ENCODE data around the gene SRCIN1. TPM values are rescaled to one million over a fixed set of nuclear protein-coding genes. Genes with fewer than 3 reads are reported as not detected.
"Not testable (repeated sequence)": the region's sequence is repeated elsewhere in the genome, so short reads cannot be mapped to it uniquely, and the experiment has no call there.

Gene SRCIN1
- total RNA-seq, 1 donor from 2014 or later, result 8.3 TPM

GRCh38 chr17:38484242-38485145, 121.3 kb downstream of the SRCIN1 start:
- H3K9me3 Mint-ChIP-seq; DNase-seq (ENCODE audit: extremely low spot score, unreplicated experiment); H3K27me3 Mint-ChIP-seq: not testable (repeated sequence)
- H3K27ac Mint-ChIP-seq, result peak overlapping the region; percentile 82
- peak overlapping the region; percentile 27 for H3K4me3 Mint-ChIP-seq
- TF ChIP-seq CTCF (conservative IDR thresholded peaks at IDR 0.05), result peak; percentile 91
- peaks cover 19% of the 10 kb centered on the region for H3K4me1 Mint-ChIP-seq (ENCODE audit: unreplicated experiment)
- peaks cover 14% of the 10 kb centered on the region for H3K36me3 Mint-ChIP-seq

- not testable (repeated sequence) for H3K9me3 Mint-ChIP-seq; H3K4me3 Mint-ChIP-seq; H3K27me3 Mint-ChIP-seq; DNase-seq (ENCODE audit: extremely low spot score, unreplicated experiment)
- H3K36me3 Mint-ChIP-seq, result peaks cover 14% of the 10 kb centered on the region
- H3K4me1 Mint-ChIP-seq (ENCODE audit: unreplicated experiment), result peaks cover 19% of the 10 kb centered on the region
- H3K27ac Mint-ChIP-seq, result peak overlapping the region; percentile 82
These were observed 123.1 kb downstream of the SRCIN1 start for GRCh38 chr17:38482700-38483043.

GRCh38 chr17:38482039-38482699, 123.6 kb downstream of the SRCIN1 start:
- H3K27ac Mint-ChIP-seq; H3K4me3 Mint-ChIP-seq; H3K27me3 Mint-ChIP-seq; H3K9me3 Mint-ChIP-seq; DNase-seq (ENCODE audit: extremely low spot score, unreplicated experiment): not testable (repeated sequence)
- Mint-ChIP-seq H3K36me3 (peaks cover 12% of the 10 kb centered on the region), H3K4me1 (ENCODE audit: unreplicated experiment) (peaks cover 19% of the 10 kb centered on the region)

Other genes with a start within 250 kb of the SRCIN1 start
- 114 and 333 TPM in 2 replicates for gene ARHGAP23, start 177.5 kb downstream of the SRCIN1 start, total RNA-seq (ENCODE audit: low replicate concordance)
- 6.2 and 11.0 TPM in 2 replicates for gene EPOP, start 69.0 kb upstream of the SRCIN1 start, total RNA-seq (ENCODE audit: low replicate concordance)
- gene MLLT6, start 99.3 kb upstream of the SRCIN1 start, total RNA-seq (ENCODE audit: low replicate concordance), result 122 and 130 TPM in 2 replicates
- gene CISD3, start 124.4 kb upstream of the SRCIN1 start, total RNA-seq (ENCODE audit: low replicate concordance), result 12.8 and 15.6 TPM in 2 replicates
- gene PCGF2, start 142.4 kb upstream of the SRCIN1 start, total RNA-seq (ENCODE audit: low replicate concordance), result 37.6 and 74.6 TPM in 2 replicates
- gene PSMB3, start 146.8 kb upstream of the SRCIN1 start, total RNA-seq (ENCODE audit: low replicate concordance), result 149 and 152 TPM in 2 replicates
- 37.0 and 72.6 TPM in 2 replicates for gene PIP4K2B, start 193.6 kb upstream of the SRCIN1 start, total RNA-seq (ENCODE audit: low replicate concordance)
- 17.7 and 19.7 TPM in 2 replicates for gene CWC25, start 219.4 kb upstream of the SRCIN1 start, total RNA-seq (ENCODE audit: low replicate concordance)
- gene RPL23, start 247.8 kb upstream of the SRCIN1 start, total RNA-seq (ENCODE audit: low replicate concordance), result 1,908 and 1,925 TPM in 2 replicates

Measured in type B pancreatic cell (in vitro differentiated cells).